Measurements from ENCODE around the gene FN1. TPM values are rescaled to one million over a fixed set of nuclear protein-coding genes. Genes with fewer than 3 reads are reported as not detected.

The FN1 gene
- total RNA-seq, 1 experiment from 2014 or later = 1,570 TPM

DNA sequence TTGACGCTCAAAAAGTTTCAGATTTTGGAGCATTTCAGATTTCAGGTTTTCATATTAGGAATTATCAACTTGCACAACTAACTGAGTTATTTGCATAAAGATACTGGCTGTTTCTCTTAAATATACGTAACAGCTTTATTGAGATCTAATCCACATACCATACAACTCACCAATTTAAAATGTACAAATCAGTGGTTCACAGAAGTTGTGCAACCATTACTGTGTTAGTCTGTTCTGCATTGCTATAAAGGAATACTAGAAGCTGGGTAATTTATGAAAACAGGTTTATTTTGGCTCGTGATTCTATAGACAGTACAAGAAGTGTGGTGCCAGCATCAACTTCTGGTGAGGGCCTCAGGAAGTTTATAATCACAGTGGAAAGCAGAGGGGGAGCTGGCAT, 115.8 kb downstream of the FN1 start:
- DNase-seq (ENCODE audit: low spot score) = no peak
- TF ChIP-seq, protein P1, sequence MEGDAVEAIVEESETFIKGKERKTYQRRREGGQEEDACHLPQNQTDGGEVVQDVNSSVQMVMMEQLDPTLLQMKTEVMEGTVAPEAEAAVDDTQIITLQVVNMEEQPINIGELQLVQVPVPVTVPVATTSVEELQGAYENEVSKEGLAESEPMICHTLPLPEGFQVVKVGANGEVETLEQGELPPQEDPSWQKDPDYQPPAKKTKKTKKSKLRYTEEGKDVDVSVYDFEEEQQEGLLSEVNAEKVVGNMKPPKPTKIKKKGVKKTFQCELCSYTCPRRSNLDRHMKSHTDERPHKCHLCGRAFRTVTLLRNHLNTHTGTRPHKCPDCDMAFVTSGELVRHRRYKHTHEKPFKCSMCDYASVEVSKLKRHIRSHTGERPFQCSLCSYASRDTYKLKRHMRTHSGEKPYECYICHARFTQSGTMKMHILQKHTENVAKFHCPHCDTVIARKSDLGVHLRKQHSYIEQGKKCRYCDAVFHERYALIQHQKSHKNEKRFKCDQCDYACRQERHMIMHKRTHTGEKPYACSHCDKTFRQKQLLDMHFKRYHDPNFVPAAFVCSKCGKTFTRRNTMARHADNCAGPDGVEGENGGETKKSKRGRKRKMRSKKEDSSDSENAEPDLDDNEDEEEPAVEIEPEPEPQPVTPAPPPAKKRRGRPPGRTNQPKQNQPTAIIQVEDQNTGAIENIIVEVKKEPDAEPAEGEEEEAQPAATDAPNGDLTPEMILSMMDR (conservative IDR thresholded peaks at IDR 0.05; ENCODE audit: low read depth, low read length) = no peak
- no peaks in the 10 kb centered on the region for H3K4me1 ChIP-seq (ENCODE audit: insufficient read depth, low read length, poor library complexity, severe bottlenecking)
- H3K4me3 ChIP-seq (ENCODE audit: low read depth, low read length, poor library complexity, severe bottlenecking) = no peak overlapping the region
- H3K9me3 ChIP-seq (ENCODE audit: low read depth, low read length, poor library complexity, severe bottlenecking) = no peaks in the 10 kb centered on the region
- no TSS peak for BruUV-seq (replicated peaks)
- peaks cover 66% of the 10 kb centered on the region for H3K36me3 ChIP-seq (ENCODE audit: insufficient read depth, low read length, poor library complexity, severe bottlenecking)
- ChIA-PET CTCF (interaction anchor here (0.7 kb wide), 1 partner anchor 359 kb away, joined by 3 read pairs; no protein-coding TSS in a partner anchor), POLR2A (ENCODE audit: low non-redundant PET) (no interaction called here)
- intact Hi-C loops (cut with micrococcal nuclease; ENCODE audit: unreplicated experiment) = no loop called here
- no peaks in the 10 kb centered on the region for H3K27me3 ChIP-seq (replicated peaks; ENCODE audit: insufficient read depth, low read depth, low read length, poor library complexity)
- H3K27ac ChIP-seq (ENCODE audit: low read depth, low read length, poor library complexity, severe bottlenecking) = no peak overlapping the region

GRCh38 chr2:215319500-215319899, 116.4 kb downstream of the FN1 start:
- ChIA-PET CTCF (interaction anchor here (0.7 kb wide), 1 partner anchor 359 kb away, joined by 3 read pairs; no protein-coding TSS in a partner anchor), POLR2A (ENCODE audit: low non-redundant PET) (no interaction called here)
- Histone ChIP-seq H3K27me3 (replicated peaks; ENCODE audit: insufficient read depth, low read depth, low read length, poor library complexity) (no peaks in the 10 kb centered on the region), H3K4me3 (ENCODE audit: low read depth, low read length, poor library complexity, severe bottlenecking) (no peak overlapping the region), H3K4me1 (ENCODE audit: insufficient read depth, low read length, poor library complexity, severe bottlenecking) (no peaks in the 10 kb centered on the region), H3K36me3 (ENCODE audit: insufficient read depth, low read length, poor library complexity, severe bottlenecking) (peaks cover 68% of the 10 kb centered on the region), H3K27ac (ENCODE audit: low read depth, low read length, poor library complexity, severe bottlenecking) (no peak overlapping the region), H3K9me3 (ENCODE audit: low read depth, low read length, poor library complexity, severe bottlenecking) (no peaks in the 10 kb centered on the region)
- intact Hi-C loops (cut with micrococcal nuclease; ENCODE audit: unreplicated experiment) = no loop called here
- BruUV-seq (replicated peaks) = no TSS peak
- DNase-seq (ENCODE audit: low spot score) = no peak
- TF ChIP-seq, protein P1 (conservative IDR thresholded peaks at IDR 0.05; ENCODE audit: low read depth, low read length) = no peak
- TF ChIP-seq EZH2 (IDR thresholded peaks at IDR 0.05; ENCODE audit: borderline replicate concordance, low read depth, low read length, poor library complexity, severe bottlenecking) = no peak

DNA sequence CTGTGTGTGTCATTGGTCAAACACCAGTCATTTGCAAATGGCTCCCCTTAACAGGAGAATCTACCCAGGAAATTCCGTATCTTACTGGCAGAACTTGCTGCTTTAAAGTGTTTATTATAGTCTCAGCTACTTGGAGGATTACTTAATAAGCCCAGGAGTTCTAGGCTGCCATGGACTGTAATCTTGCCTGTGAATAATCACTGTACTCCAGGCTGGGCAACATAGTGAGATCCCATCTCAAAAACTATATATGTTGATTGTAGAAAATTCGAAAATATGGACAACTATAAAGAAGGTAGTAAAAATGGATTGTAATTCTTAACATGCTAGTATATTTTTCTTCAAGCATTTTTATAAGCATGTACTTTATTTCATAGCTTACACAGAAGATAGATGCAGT, 119.5 kb downstream of the FN1 start:
- no TSS peak for BruUV-seq (replicated peaks)
- no peak for TF ChIP-seq EZH2 (IDR thresholded peaks at IDR 0.05; ENCODE audit: borderline replicate concordance, low read depth, low read length, poor library complexity, severe bottlenecking)
- TF ChIP-seq, protein P1 (conservative IDR thresholded peaks at IDR 0.05; ENCODE audit: low read depth, low read length) = no peak
- Histone ChIP-seq H3K36me3 (ENCODE audit: insufficient read depth, low read length, poor library complexity, severe bottlenecking) (peaks cover 56% of the 10 kb centered on the region), H3K27me3 (replicated peaks; ENCODE audit: insufficient read depth, low read depth, low read length, poor library complexity) (no peaks in the 10 kb centered on the region), H3K4me3 (ENCODE audit: low read depth, low read length, poor library complexity, severe bottlenecking) (no peak overlapping the region), H3K4me1 (ENCODE audit: insufficient read depth, low read length, poor library complexity, severe bottlenecking) (peaks cover 15% of the 10 kb centered on the region), H3K9me3 (ENCODE audit: low read depth, low read length, poor library complexity, severe bottlenecking) (no peaks in the 10 kb centered on the region), H3K27ac (ENCODE audit: low read depth, low read length, poor library complexity, severe bottlenecking) (no peak overlapping the region)
- ChIA-PET CTCF (no interaction called here), POLR2A (ENCODE audit: low non-redundant PET) (no interaction called here)
- intact Hi-C loops (cut with micrococcal nuclease; ENCODE audit: unreplicated experiment) = no loop called here
- DNase-seq (ENCODE audit: low spot score) = no peak
